Gastroesophageal sphincter (tissue), 3 donors: Measurements from ENCODE around the gene HIVEP2.

Source experiments
- EP300 ChIP-seq: sonication (generic); formaldehyde crosslinking; IDR thresholded peaks from one replicate; pipeline ENCODE4 v1.6.1; 2017; ENCODE audit warnings: antibody characterized with exemption, mild to moderate bottlenecking
- POLR2A ChIP-seq, 2 donors: fragments of 450-650 bp; IDR thresholded peaks; one replicate each; pipeline ENCODE4 v1.6.1; 2017; ENCODE audit warnings: antibody characterized with exemption in 2 of 2, mild to moderate bottlenecking in 2 of 2, moderate library complexity in 1 of 2
- POLR2AphosphoS5 ChIP-seq: sonication (generic); formaldehyde crosslinking; IDR thresholded peaks from one replicate; pipeline ENCODE4 v1.6.1; 2017; ENCODE audit warnings: antibody characterized with exemption
- TF ChIP-seq, protein P1 (sequence below), 4 experiments: fragments of 200-600 bp in 2 of 4; fragments of 450-650 bp in 2 of 4; sonication (generic) in 1 of 4; IDR thresholded peaks; one replicate each; pipeline ENCODE4 v1.5.1; 2017 to 2019; ENCODE audit warnings: antibody characterized with exemption in 4 of 4, mild to moderate bottlenecking in 2 of 4, moderate library complexity in 2 of 4

- TF ChIP-seq, protein P1, sequence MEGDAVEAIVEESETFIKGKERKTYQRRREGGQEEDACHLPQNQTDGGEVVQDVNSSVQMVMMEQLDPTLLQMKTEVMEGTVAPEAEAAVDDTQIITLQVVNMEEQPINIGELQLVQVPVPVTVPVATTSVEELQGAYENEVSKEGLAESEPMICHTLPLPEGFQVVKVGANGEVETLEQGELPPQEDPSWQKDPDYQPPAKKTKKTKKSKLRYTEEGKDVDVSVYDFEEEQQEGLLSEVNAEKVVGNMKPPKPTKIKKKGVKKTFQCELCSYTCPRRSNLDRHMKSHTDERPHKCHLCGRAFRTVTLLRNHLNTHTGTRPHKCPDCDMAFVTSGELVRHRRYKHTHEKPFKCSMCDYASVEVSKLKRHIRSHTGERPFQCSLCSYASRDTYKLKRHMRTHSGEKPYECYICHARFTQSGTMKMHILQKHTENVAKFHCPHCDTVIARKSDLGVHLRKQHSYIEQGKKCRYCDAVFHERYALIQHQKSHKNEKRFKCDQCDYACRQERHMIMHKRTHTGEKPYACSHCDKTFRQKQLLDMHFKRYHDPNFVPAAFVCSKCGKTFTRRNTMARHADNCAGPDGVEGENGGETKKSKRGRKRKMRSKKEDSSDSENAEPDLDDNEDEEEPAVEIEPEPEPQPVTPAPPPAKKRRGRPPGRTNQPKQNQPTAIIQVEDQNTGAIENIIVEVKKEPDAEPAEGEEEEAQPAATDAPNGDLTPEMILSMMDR (IDR thresholded peaks at IDR 0.05) = no peak
- TF ChIP-seq POLR2A (IDR thresholded peaks at IDR 0.05) = no peak
- no peak for TF ChIP-seq POLR2AphosphoS5
- TF ChIP-seq EP300 = no peak
These were observed 183.2 kb downstream of the HIVEP2 start for GRCh38 chr6:142761756-142762155.
